ENCODE results near the gene NTS. TPM values are rescaled to one million over a fixed set of nuclear protein-coding genes. Genes with fewer than 3 reads are reported as not detected.
A peak's percentile ranks its signal among the peaks of the same experiment; 100 is the strongest.

The NTS gene
- total and polyA plus RNA-seq, 10 of the 15 experiments (the other 5 are each of a cell fraction or from before 2014, with no cell fraction given): 0.05 to 0.11 TPM; not detected in 8

DNA sequence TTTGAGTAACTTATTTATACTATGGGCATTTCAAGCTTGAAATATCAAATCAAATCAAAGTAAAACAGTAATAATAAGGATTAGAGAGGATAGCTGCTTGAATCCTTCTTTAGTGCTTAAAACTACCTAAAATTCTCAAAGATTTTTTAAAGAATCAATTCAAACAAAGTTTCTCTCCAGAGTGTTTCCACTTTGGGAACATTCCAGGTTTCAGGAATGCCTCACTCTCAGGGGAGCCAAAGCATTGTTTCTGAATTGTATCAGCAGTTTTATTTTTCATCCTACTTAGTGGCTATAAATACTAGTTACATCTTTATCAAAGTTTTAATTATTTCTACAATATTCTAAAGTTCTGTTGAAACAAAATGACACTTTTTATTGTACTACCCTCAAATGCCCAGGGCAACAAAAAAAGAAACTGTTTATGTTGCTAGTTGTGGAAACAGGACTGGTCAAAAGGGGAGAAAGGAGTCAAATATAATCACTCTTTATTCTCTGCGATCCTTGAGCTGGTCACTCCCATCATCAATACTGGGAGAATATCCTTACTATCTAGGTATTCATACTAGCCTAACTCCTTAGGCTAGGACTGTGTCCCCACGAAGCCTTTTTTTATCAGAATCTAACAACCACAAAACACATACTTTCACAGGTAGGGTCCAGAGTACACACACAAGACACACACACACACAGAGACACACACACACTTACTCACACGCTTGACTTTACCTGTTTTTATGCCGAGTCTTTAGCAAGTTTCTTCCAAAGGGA, 38.5 kb upstream of the NTS start (continued):
- TF ChIP-seq GABPA (IDR thresholded peaks at IDR 0.05; ENCODE audit: low read depth) (no peak), MEF2B (IDR thresholded peaks at IDR 0.05; ENCODE audit: partially characterized antibody, poor library complexity, severe bottlenecking) (no peak), SIX5 (IDR thresholded peaks at IDR 0.05; ENCODE audit: low read depth, low read length, severe bottlenecking) (no peak)

DNA sequence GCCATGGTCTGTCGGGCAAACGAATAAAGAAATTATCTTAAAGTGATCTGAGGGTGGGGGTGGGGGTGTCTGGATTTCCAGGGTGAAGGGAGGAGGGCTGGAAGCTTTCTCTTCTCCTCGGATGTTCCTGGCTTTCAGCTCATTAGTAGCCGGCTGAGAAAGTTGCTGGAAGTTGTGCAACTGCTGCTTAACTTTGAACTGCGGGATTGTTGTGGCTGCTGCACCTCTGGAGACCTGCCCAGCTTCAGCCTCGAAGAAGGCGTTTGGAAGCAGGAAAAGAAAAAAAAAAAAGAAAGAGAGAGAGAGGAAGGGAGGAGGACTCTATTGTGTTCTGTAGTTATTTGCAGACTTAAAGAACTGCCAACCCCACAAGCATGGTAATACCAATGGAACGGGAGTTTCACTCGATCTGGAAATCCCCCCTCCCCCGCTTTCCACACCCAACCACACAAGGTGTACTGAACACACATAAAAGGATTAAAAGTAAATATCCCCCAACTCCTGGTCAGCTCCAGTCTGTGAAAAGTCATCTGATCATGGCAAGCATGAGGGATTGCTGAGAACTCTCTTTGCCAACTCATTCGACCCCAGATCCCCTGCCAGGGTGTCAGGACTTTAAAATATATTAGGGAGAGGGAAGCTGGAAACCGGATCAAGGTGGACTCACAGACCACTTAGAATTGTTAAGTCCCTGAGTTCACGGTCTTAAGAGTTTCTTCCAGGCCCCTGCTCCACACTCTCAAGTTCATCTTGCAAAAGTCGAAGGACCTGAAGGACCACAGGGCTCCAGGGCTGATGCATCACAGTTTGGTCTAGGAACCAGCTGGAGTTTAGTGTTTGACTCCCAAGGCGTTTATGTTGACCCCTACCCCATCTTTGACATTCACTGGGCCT, 37.7 kb upstream of the NTS start, which contains the start of gene RASSF9:
Gene RASSF9, minus strand, starts transcription at position 213 of the 894 bp plus-strand sequence. Its CDS starts 208 bp downstream, at position 5.
- ATAC-seq (peak; percentile 67), DNase-seq (ENCODE audit: low read depth, low spot score) (no peak), FAIRE-seq (no peak)
- H3K36me3 ChIP-seq (ENCODE audit: control insufficient read depth in 2 of 2, insufficient read depth in 2 of 2, low read length in 1 of 2): no peaks in the 10 kb centered on the region
- no peaks in the 10 kb centered on the region for H3K4me1 ChIP-seq (ENCODE audit: control insufficient read depth, insufficient read depth, low read length)
- H3K27me3 ChIP-seq (replicated peaks in 1 of 2; ENCODE audit: control insufficient read depth in 2 of 2, insufficient read depth in 2 of 2, low read length in 1 of 2): no peaks in the 10 kb centered on the region
- RAD21 ChIA-PET (ENCODE audit: unreplicated experiment): no interaction called here
- no peaks in the 10 kb centered on the region for H3K79me2 ChIP-seq (ENCODE audit: control insufficient read depth, insufficient read depth, low read length)
- CTCF ChIA-PET: interaction anchor here (0.6 to 1.4 kb wide), 2 partner anchors 33 to 1076 kb away, joined by 3 read pairs; no protein-coding TSS in a partner anchor
- no peak within 1 kb of the TSS for H3K4me2 ChIP-seq (ENCODE audit: control insufficient read depth, insufficient read depth)
- no peaks in the 10 kb centered on the region for H4K20me1 ChIP-seq (ENCODE audit: control insufficient read depth, insufficient read depth)
- POLR2A ChIA-PET: no interaction called here
- SMC1A ChIA-PET (ENCODE audit: uncharacterized antibody, unreplicated experiment): interaction anchor here (1.2 kb wide), 1 partner anchor 101 kb away, joined by 3 read pairs; no protein-coding TSS in a partner anchor
- intact Hi-C loops (cut with micrococcal nuclease; ENCODE audit: unreplicated experiment) (no loop called here), in situ Hi-C loops (cut with MboI) (no loop called here)
- no peak within 1 kb of the TSS for H3K4me3 ChIP-seq
- BruUV-seq (replicated peaks): no TSS peak
- no peaks in the 10 kb centered on the region for H3K9me3 ChIP-seq (replicated peaks; ENCODE audit: control insufficient read depth, insufficient read depth, low read length)
- H3K9ac ChIP-seq (ENCODE audit: control insufficient read depth, insufficient read depth, low read length): no peak within 1 kb of the TSS
- no peak within 1 kb of the TSS for H2AFZ ChIP-seq (ENCODE audit: control insufficient read depth, low read depth, low read length)
- H3K27ac ChIP-seq (ENCODE audit: control insufficient read depth, insufficient read depth): no peak within 1 kb of the TSS
- 6% methylated on average over 13 of the region's 15 CpGs for WGBS (ENCODE audit: insufficient coverage, insufficient replicate concordance, low lambda C conversion rate, missing lambda C conversion rate)
- 0 out of 4 replicates have a peak, but pooled peaks of 1 of the 2 experiments have one; percentile 37 for TF ChIP-seq IKZF2 (IDR thresholded peaks at IDR 0.05)
- TF ChIP-seq IRF4 (IDR thresholded peaks at IDR 0.05; ENCODE audit: low read depth, low read length): no peak
- TF ChIP-seq RELB (IDR thresholded peaks at IDR 0.05; ENCODE audit: low read depth): peak; percentile 19; the same call in 1 of the 2 replicates
- peak in 1 of 2 experiments; percentile 52; a peak in 1 of 3 replicates for TF ChIP-seq EGR1 (IDR thresholded peaks at IDR 0.05; ENCODE audit: borderline replicate concordance in 1 of 2, low read depth in 2 of 2, low read length in 2 of 2)
- TF ChIP-seq TBL1XR1 (IDR thresholded peaks at IDR 0.05; ENCODE audit: low read depth, low read length): no peak
- no peak for TF ChIP-seq SREBF1 (IDR thresholded peaks at IDR 0.05; ENCODE audit: low read length)
- TF ChIP-seq RUNX3 (IDR thresholded peaks at IDR 0.05; ENCODE audit: low read length): peak; percentile 15; the same call in 1 of the 2 replicates
- TF ChIP-seq IKZF1 (conservative IDR thresholded peaks at IDR 0.05): 0 out of 2 replicates have a peak, but pooled peaks have one; percentile 20
- TF ChIP-seq, protein P1, sequence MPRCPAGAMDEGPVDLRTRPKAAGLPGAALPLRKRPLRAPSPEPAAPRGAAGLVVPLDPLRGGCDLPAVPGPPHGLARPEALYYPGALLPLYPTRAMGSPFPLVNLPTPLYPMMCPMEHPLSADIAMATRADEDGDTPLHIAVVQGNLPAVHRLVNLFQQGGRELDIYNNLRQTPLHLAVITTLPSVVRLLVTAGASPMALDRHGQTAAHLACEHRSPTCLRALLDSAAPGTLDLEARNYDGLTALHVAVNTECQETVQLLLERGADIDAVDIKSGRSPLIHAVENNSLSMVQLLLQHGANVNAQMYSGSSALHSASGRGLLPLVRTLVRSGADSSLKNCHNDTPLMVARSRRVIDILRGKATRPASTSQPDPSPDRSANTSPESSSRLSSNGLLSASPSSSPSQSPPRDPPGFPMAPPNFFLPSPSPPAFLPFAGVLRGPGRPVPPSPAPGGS (IDR thresholded peaks at IDR 0.05; ENCODE audit: borderline replicate concordance, insufficient read depth, low read depth, low read length, poor library complexity, severe bottlenecking): no peak
- TF ChIP-seq LARP7 (IDR thresholded peaks at IDR 0.05): no peak
- no peak for TF ChIP-seq POLR2AphosphoS5 (IDR thresholded peaks at IDR 0.05; ENCODE audit: low read length)

All from GM12878 (cell line).